ENCODE results near the gene ANKLE1.
A peak's percentile ranks its signal among the peaks of the same experiment; 100 is the strongest.

ANKLE1 gene, protein sequence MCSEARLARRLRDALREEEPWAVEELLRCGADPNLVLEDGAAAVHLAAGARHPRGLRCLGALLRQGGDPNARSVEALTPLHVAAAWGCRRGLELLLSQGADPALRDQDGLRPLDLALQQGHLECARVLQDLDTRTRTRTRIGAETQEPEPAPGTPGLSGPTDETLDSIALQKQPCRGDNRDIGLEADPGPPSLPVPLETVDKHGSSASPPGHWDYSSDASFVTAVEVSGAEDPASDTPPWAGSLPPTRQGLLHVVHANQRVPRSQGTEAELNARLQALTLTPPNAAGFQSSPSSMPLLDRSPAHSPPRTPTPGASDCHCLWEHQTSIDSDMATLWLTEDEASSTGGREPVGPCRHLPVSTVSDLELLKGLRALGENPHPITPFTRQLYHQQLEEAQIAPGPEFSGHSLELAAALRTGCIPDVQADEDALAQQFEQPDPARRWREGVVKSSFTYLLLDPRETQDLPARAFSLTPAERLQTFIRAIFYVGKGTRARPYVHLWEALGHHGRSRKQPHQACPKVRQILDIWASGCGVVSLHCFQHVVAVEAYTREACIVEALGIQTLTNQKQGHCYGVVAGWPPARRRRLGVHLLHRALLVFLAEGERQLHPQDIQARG

GRCh38 chr19:17281391-17282304 lies at the start of gene ANKLE1:
Gene ANKLE1 (plus strand): TSS chr19:17281901. CDS start chr19:17281921, 20 bp downstream.
- peak; percentile 72 for DNase-seq

DNA sequence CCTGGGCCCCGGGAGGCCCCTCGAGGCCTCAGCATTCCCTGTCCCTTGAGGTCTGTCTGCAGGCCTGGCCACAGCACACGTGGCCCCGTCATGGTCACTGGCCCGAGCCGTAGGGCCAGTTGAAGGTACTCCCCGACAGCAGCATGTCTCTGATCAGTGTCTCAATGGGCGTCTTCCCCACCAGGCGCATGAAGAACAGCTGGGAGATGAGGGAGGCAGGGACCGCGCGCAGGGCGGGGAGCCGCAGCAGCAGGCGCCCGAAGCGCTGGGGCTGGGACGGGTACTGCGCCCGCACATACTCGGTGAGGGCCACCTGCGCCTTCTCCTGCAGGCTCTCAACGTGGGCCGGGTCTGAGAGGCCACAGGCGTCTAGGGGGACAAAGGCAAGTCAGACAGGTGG lies 49.4 kb upstream of the ANKLE1 start:
- no peak for DNase-seq

GRCh38 chr19:17234911-17235299 lies 46.8 kb upstream of the ANKLE1 start:
- DNase-seq = peak; percentile 56

DNA sequence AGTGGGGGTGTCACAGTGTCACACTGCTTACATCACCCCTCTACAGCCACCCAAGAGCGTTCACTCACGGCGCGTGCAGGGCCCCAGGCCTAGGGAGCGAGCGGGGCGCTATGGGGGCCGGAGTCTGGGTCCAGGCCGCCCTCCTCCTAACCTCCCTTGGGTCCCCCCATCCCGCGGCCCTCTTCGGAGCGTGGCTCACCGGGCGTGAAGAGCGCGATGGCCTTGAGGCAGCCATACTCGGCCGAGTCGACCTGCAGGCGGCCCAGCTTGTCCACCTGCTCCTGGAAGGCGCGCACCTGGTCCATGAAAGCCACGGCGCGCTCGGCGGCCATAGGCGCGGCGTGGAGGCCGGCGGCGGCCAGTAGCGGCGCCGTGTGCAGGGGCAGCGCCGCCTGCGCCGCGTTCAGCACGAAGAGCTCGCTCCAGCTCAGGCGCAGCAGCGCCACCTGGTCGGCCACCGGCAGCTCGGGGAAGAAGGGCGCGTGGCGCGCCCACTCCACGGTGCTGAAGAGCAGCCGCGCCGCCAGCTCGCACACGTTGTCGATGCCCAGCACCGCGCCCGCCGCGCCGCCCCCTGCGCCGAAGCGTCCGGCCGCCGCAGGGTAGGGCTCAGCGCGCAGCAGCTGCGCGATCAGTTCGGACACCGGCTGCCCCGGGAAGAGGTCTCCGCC lies 46.3 kb upstream of the ANKLE1 start:
- DNase-seq = peak; percentile 86

DNA sequence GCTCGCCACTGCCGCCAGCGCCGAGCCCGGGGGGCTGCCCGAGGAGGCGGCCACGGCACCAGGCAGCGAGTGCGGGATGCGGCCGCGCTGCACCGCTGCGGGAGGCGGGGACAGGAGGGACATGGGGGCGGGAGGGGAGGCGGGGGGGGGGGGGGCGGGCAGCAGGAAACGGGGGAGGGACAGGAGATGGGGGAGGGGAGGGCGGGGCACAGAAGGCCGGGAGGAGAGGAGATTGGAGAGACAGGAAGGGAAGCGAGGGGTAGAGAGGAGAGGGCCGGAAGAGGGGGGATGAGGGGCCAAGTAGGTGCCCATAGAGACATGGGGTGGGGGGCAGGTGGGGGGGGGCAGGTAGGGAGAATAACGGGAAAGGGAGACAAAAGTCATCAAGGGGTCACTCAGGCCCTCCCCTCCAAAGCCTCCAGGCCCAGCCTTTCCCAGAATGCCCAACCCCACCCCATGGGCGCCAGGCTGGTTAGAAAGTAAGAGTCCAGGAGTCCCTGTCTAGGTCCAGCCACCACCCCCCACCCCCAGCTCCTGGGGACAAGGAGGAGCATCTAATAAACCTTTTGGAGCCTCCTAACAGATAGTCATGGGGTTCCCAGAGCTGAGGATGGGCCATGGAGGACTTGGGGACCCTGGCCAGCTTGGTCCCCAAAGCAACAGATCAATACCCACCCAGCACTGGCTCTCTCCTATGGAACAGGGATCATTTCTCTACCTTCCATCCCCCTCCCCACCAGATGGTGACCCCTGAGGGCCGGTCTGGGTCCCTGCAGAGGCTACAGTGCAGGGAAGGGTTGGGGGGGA lies 45.5 kb upstream of the ANKLE1 start:
- no peak for DNase-seq

DNA sequence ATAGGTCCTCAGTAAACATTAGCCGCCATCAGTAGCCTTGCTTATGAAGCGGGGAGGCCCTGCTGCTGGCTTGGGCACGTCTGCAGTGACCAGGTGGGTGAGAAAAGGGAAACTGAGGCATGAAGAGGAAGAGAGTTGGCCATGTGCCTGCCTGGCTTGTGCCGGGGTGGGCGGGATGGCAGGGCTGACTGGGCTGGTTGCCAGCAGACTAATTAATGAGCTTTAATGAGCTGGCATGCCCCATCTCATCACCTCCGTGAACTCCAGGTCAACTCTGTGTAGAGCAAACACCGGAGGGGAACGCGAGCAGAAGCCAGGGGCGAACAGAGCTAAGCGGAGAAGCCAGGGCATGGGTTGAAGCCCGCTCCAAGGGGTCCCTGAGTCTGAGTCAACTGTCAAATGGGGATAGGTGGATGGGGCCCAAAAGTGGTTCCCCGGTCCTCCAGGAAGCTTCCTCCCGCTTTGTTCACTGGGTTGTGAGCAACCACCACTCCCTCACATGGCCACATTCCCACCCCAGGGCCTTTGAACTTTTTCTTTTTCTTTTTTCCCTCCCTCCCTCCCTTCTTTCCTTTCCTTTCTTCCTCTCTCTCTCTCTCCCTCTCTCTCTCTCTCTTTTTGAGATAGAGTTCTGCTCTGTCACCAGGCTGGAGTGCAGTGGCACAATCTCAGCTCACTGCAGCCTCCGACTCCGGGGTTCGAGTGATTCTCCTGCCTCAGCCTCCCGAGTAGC lies 44.7 kb upstream of the ANKLE1 start:
- no peak for DNase-seq

GRCh38 chr19:17237747-17238706 lies 43.7 kb upstream of the ANKLE1 start:
- DNase-seq = no peak

- DNase-seq = peak; percentile 40
These were observed 41.5 kb upstream of the ANKLE1 start for GRCh38 chr19:17240062-17240752.

DNA sequence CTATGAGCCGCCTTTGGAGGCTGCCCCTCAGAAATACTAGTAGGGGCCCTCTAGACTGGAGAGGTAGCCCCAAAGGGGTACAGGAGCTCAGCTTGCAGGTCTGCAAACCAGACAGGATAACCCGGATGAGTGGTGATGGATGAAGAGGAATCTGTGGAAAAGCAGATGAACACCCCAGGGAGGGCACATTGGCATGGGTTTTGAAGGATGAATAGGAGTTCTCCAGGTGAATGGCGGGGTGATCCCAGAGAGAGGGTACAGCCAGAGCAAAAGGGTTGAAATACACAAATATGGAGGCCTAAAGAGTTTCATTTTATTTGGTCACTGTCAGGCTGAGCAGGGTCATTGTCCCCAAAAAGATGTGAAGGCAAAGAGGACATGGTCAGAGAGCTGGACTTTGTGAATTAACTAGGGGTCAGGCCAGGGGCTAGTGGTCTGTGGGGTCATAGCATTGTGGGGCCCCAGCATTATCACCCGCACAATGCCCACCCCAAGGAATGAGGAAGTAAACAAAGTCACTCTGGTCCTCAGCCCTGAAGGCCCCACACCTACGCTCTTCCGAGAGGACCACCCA lies 40.8 kb upstream of the ANKLE1 start:
- DNase-seq = no peak

DNA sequence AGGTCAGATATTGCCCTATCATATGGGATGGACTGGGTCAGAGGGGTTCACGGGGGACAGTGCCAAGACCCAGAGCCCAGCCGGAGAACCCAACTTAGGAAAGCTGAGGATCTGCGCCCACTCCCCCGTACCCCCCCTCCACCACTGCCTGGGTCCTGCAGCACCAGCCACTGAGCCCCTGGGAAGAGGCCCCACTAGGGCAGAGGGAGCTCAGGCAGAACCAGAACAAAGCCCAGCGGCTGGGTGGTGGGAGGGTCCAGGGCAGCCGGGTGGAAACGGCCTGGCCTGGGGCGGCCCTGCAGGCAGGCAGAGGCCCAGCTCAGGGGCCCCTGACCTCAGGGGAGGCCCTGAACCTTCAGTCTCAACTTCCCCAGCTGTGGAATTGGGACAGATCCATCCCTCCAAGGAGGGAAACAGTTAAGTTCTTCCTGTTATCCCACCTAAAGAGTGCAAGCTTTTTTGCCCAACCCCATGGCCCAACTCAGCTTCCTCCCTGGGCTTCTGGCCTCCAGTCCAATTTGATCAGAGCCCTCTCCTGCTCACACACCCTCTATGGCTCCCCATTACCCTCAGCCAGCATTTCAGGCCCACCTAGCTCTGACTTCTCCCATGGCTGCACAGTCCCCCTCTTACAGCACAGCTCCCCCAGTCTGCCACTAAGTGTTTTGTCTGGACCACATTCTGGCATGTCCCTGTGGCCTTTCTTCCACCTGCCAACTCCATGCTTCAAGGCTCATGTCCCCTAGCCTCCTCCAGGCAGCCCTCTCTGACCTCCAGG lies 39.1 kb upstream of the ANKLE1 start:
- no peak for DNase-seq

- peak; percentile 21 for DNase-seq
These were observed 38.4 kb upstream of the ANKLE1 start for GRCh38 chr19:17243211-17243829.

DNA sequence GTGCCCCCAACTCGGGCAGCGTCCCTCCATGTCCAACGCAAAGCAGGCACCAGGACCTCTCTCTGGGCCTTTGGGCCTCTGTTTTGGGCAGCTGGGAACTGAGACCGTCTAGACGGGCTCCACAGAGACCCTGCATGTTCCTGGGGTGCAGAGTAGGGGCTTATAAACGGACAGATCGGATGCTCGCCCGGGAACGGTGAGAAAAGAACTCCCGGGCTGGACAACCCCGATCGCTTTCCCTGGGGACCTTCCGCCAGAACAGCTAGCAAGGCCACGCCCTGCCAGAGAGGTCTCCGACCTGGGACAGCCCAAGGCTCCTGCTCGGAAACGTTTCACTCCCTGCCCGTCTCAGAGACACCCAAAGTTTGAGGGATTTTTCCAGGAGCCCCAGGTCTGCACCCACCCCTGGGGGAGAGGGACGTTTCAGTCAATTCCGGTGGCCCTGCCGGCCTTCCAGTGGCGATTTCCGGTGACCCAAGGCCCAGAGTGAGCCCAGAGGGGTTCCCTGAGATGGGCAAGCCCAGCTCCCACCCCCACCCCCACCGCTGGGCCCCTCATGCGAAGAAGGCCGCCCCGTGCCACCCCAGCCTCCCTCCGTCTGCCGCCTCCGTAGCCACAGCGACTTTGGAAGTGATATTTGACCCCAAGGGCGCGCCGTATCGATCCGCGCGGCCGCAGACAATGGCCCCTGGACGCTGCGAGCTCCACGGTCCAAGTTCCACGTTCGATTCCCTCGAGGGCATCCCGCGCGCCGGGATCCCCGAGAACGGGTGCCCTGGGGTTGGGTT lies 37.7 kb upstream of the ANKLE1 start:
- peak; percentile 70 for DNase-seq

GRCh38 chr19:17244618-17245534 lies 36.8 kb upstream of the ANKLE1 start:
- peak; percentile 44 for DNase-seq

GRCh38 chr19:17245535-17245984 lies 36.1 kb upstream of the ANKLE1 start, which contains the start of gene NR2F6:
Gene NR2F6 (minus strand): TSS chr19:17245919. CDS start chr19:17245220, 699 bp downstream.
- DNase-seq = no peak

GRCh38 chr19:17246681-17247425 lies 34.8 kb upstream of the ANKLE1 start:
- DNase-seq = no peak

Measured in eye (tissue), 1 donor.